Ishikawa (cell line): ENCODE measurements around the gene GPANK1.

Experiments
- EGR1 ChIP-seq: IDR thresholded peaks from 2 replicates; pipeline ENCODE4 v1.6.1; 2012
- MAX ChIP-seq: IDR thresholded peaks from 2 replicates; pipeline ENCODE4 v1.6.1; 2012
- RAD21 ChIP-seq: IDR thresholded peaks from 2 replicates; pipeline ENCODE4 v1.6.1; 2012; ENCODE audit warnings: low read depth

- no peak for TF ChIP-seq EGR1
- no peak for TF ChIP-seq MAX
- TF ChIP-seq RAD21: no peak
These were observed 37.8 kb downstream of the GPANK1 start for GRCh38 chr6:31626952-31627351.
